ENCODE results near the gene UNC5C. TPM values are rescaled to one million over a fixed set of nuclear protein-coding genes. Genes with fewer than 3 reads are reported as not detected.

The UNC5C gene
- total and polyA plus RNA-seq, 5 donors from 2014 or later, result 0.01 to 0.13 TPM; not detected in 3

GRCh38 chr4:95387719-95388118, 161.1 kb downstream of the UNC5C start:
- H3K27ac Mint-ChIP-seq, result no peak overlapping the region
- ATAC-seq (ENCODE audit: low read depth in 2 of 2), result no peak
- H3K9me3 Mint-ChIP-seq, result peaks cover 0 to 2% (median 0%) of the 10 kb centered on the region in 7 donors
- no peaks in the 10 kb centered on the region for H3K36me3 Mint-ChIP-seq
- no peak overlapping the region for H3K4me3 Mint-ChIP-seq
- Histone ChIP-seq H3K9me3 (ENCODE audit: control insufficient read depth in 2 of 2, low read length in 2 of 2) (no peaks in the 10 kb centered on the region), H3K27me3 (ENCODE audit: control insufficient read depth, insufficient read depth, low read length) (no peaks in the 10 kb centered on the region), H3K4me3 (ENCODE audit: low read depth, low read length) (no peak overlapping the region), H3K36me3 (ENCODE audit: control insufficient read depth, insufficient read depth, low read length) (no peaks in the 10 kb centered on the region), H3K4me1 (ENCODE audit: control insufficient read depth, insufficient read depth, low read length, poor library complexity, severe bottlenecking) (no peaks in the 10 kb centered on the region), H3K27ac (ENCODE audit: insufficient read depth, low read length, poor library complexity, severe bottlenecking) (no peak overlapping the region)
- no peaks in the 10 kb centered on the region for H3K27me3 Mint-ChIP-seq
- H3K4me1 Mint-ChIP-seq, result no peaks in the 10 kb centered on the region
- no peak for DNase-seq

GRCh38 chr4:95386410-95386809, 162.4 kb downstream of the UNC5C start:
- Mint-ChIP-seq H3K36me3 (no peaks in the 10 kb centered on the region), H3K4me3 (no peak overlapping the region), H3K27ac (no peak overlapping the region), H3K4me1 (no peaks in the 10 kb centered on the region), H3K9me3 (peaks cover 0 to 2% (median 0%) of the 10 kb centered on the region in 7 donors), H3K27me3 (no peaks in the 10 kb centered on the region)
- Histone ChIP-seq H3K27ac (ENCODE audit: insufficient read depth, low read length, poor library complexity, severe bottlenecking) (no peak overlapping the region), H3K36me3 (ENCODE audit: control insufficient read depth, insufficient read depth, low read length) (no peaks in the 10 kb centered on the region), H3K4me1 (ENCODE audit: control insufficient read depth, insufficient read depth, low read length, poor library complexity, severe bottlenecking) (no peaks in the 10 kb centered on the region), H3K4me3 (ENCODE audit: low read depth, low read length) (no peak overlapping the region), H3K9me3 (ENCODE audit: control insufficient read depth in 2 of 2, low read length in 2 of 2) (no peaks in the 10 kb centered on the region), H3K27me3 (ENCODE audit: control insufficient read depth, insufficient read depth, low read length) (no peaks in the 10 kb centered on the region)
- DNase-seq, result no peak
- ATAC-seq (ENCODE audit: low read depth in 2 of 2), result peak in 1 of 2 donors; percentile 12

- ATAC-seq (ENCODE audit: low read depth in 2 of 2), result no peak
Measured at GRCh38 chr4:95381843-95382580, 166.8 kb downstream of the UNC5C start.

GRCh38 chr4:95379633-95380032, 169.1 kb downstream of the UNC5C start:
- Histone ChIP-seq H3K4me3 (ENCODE audit: low read depth, low read length) (no peak overlapping the region), H3K27me3 (ENCODE audit: control insufficient read depth, insufficient read depth, low read length) (no peaks in the 10 kb centered on the region), H3K36me3 (ENCODE audit: control insufficient read depth, insufficient read depth, low read length) (no peaks in the 10 kb centered on the region), H3K9me3 (ENCODE audit: control insufficient read depth in 2 of 2, low read length in 2 of 2) (no peaks in the 10 kb centered on the region), H3K4me1 (ENCODE audit: control insufficient read depth, insufficient read depth, low read length, poor library complexity, severe bottlenecking) (no peaks in the 10 kb centered on the region), H3K27ac (ENCODE audit: insufficient read depth, low read length, poor library complexity, severe bottlenecking) (no peak overlapping the region)
- H3K27me3 Mint-ChIP-seq, result peaks cover 4% of the 10 kb centered on the region
- no peak overlapping the region for H3K27ac Mint-ChIP-seq
- no peak for ATAC-seq (ENCODE audit: low read depth in 2 of 2)
- H3K36me3 Mint-ChIP-seq, result no peaks in the 10 kb centered on the region
- H3K9me3 Mint-ChIP-seq, result peaks cover 0 to 4% (median 0%) of the 10 kb centered on the region in 7 donors
- no peak for DNase-seq
- no peak overlapping the region for H3K4me3 Mint-ChIP-seq
- no peaks in the 10 kb centered on the region for H3K4me1 Mint-ChIP-seq

More at GRCh38 chr4:95381843-95382580, 166.8 kb downstream of the UNC5C start:
- H3K36me3 ChIP-seq (ENCODE audit: control insufficient read depth, insufficient read depth, low read length), result no peaks in the 10 kb centered on the region
- peaks cover 0 to 4% (median 0%) of the 10 kb centered on the region in 7 donors for H3K9me3 Mint-ChIP-seq
- no peak overlapping the region for H3K4me3 Mint-ChIP-seq
- no peak overlapping the region for H3K27ac Mint-ChIP-seq
- H3K27me3 ChIP-seq (ENCODE audit: control insufficient read depth, insufficient read depth, low read length), result no peaks in the 10 kb centered on the region
- no peaks in the 10 kb centered on the region for H3K36me3 Mint-ChIP-seq
- no peak overlapping the region for H3K27ac ChIP-seq (ENCODE audit: insufficient read depth, low read length, poor library complexity, severe bottlenecking)
- no peaks in the 10 kb centered on the region for H3K4me1 Mint-ChIP-seq
- no peak overlapping the region for H3K4me3 ChIP-seq (ENCODE audit: low read depth, low read length)
- H3K4me1 ChIP-seq (ENCODE audit: control insufficient read depth, insufficient read depth, low read length, poor library complexity, severe bottlenecking), result no peaks in the 10 kb centered on the region
- peaks cover 4% of the 10 kb centered on the region for H3K27me3 Mint-ChIP-seq
- no peaks in the 10 kb centered on the region for H3K9me3 ChIP-seq (ENCODE audit: control insufficient read depth in 2 of 2, low read length in 2 of 2)
- no peak for DNase-seq

GRCh38 chr4:95377366-95377900, 171.3 kb downstream of the UNC5C start:
- Histone ChIP-seq H3K27me3 (ENCODE audit: control insufficient read depth, insufficient read depth, low read length) (no peaks in the 10 kb centered on the region), H3K27ac (ENCODE audit: insufficient read depth, low read length, poor library complexity, severe bottlenecking) (no peak overlapping the region), H3K36me3 (ENCODE audit: control insufficient read depth, insufficient read depth, low read length) (no peaks in the 10 kb centered on the region), H3K9me3 (ENCODE audit: control insufficient read depth in 2 of 2, low read length in 2 of 2) (no peaks in the 10 kb centered on the region), H3K4me3 (ENCODE audit: low read depth, low read length) (no peak overlapping the region), H3K4me1 (ENCODE audit: control insufficient read depth, insufficient read depth, low read length, poor library complexity, severe bottlenecking) (no peaks in the 10 kb centered on the region)
- Mint-ChIP-seq H3K27me3 (peaks cover 4% of the 10 kb centered on the region), H3K9me3 (peaks cover 0 to 3% (median 0%) of the 10 kb centered on the region in 7 donors), H3K27ac (no peak overlapping the region), H3K36me3 (no peaks in the 10 kb centered on the region), H3K4me3 (no peak overlapping the region), H3K4me1 (no peaks in the 10 kb centered on the region)
- DNase-seq (no peak), ATAC-seq (ENCODE audit: low read depth in 2 of 2) (no peak)

- H3K36me3 Mint-ChIP-seq, result no peaks in the 10 kb centered on the region
- Histone ChIP-seq H3K27ac (ENCODE audit: insufficient read depth, low read length, poor library complexity, severe bottlenecking) (no peak overlapping the region), H3K36me3 (ENCODE audit: control insufficient read depth, insufficient read depth, low read length) (no peaks in the 10 kb centered on the region), H3K4me1 (ENCODE audit: control insufficient read depth, insufficient read depth, low read length, poor library complexity, severe bottlenecking) (no peaks in the 10 kb centered on the region), H3K27me3 (ENCODE audit: control insufficient read depth, insufficient read depth, low read length) (no peaks in the 10 kb centered on the region), H3K4me3 (ENCODE audit: low read depth, low read length) (no peak overlapping the region), H3K9me3 (ENCODE audit: control insufficient read depth in 2 of 2, low read length in 2 of 2) (no peaks in the 10 kb centered on the region)
- H3K9me3 Mint-ChIP-seq, result peaks cover 0 to 2% (median 0%) of the 10 kb centered on the region in 7 donors
- H3K4me3 Mint-ChIP-seq, result no peak overlapping the region
- no peak for ATAC-seq (ENCODE audit: low read depth in 2 of 2)
- no peaks in the 10 kb centered on the region for H3K27me3 Mint-ChIP-seq
- no peak overlapping the region for H3K27ac Mint-ChIP-seq
- no peaks in the 10 kb centered on the region for H3K4me1 Mint-ChIP-seq
- no peak for DNase-seq
Measured at GRCh38 chr4:95371476-95372224, 177.1 kb downstream of the UNC5C start.

- DNase-seq (no peak), ATAC-seq (ENCODE audit: low read depth in 2 of 2) (no peak)
- Mint-ChIP-seq H3K27me3 (no peaks in the 10 kb centered on the region), H3K9me3 (peaks cover 0 to 2% (median 0%) of the 10 kb centered on the region in 7 donors), H3K36me3 (no peaks in the 10 kb centered on the region), H3K4me3 (no peak overlapping the region), H3K27ac (no peak overlapping the region), H3K4me1 (no peaks in the 10 kb centered on the region)
- Histone ChIP-seq H3K4me3 (ENCODE audit: low read depth, low read length) (no peak overlapping the region), H3K27ac (ENCODE audit: insufficient read depth, low read length, poor library complexity, severe bottlenecking) (no peak overlapping the region), H3K27me3 (ENCODE audit: control insufficient read depth, insufficient read depth, low read length) (no peaks in the 10 kb centered on the region), H3K36me3 (ENCODE audit: control insufficient read depth, insufficient read depth, low read length) (no peaks in the 10 kb centered on the region), H3K9me3 (ENCODE audit: control insufficient read depth in 2 of 2, low read length in 2 of 2) (no peaks in the 10 kb centered on the region), H3K4me1 (ENCODE audit: control insufficient read depth, insufficient read depth, low read length, poor library complexity, severe bottlenecking) (no peaks in the 10 kb centered on the region)
Measured at GRCh38 chr4:95367824-95368223, 180.9 kb downstream of the UNC5C start.
